ENCODE results near the gene KCNN4. TPM values are rescaled to one million over a fixed set of nuclear protein-coding genes. Genes with fewer than 3 reads are reported as not detected.
A peak's percentile ranks its signal among the peaks of the same experiment; 100 is the strongest.

KCNN4 gene
- total and polyA plus RNA-seq, 2 of the 13 experiments (the other 11 are each of a cell fraction or from before 2014, with no cell fraction given) = 0.13 to 0.25 TPM

DNA sequence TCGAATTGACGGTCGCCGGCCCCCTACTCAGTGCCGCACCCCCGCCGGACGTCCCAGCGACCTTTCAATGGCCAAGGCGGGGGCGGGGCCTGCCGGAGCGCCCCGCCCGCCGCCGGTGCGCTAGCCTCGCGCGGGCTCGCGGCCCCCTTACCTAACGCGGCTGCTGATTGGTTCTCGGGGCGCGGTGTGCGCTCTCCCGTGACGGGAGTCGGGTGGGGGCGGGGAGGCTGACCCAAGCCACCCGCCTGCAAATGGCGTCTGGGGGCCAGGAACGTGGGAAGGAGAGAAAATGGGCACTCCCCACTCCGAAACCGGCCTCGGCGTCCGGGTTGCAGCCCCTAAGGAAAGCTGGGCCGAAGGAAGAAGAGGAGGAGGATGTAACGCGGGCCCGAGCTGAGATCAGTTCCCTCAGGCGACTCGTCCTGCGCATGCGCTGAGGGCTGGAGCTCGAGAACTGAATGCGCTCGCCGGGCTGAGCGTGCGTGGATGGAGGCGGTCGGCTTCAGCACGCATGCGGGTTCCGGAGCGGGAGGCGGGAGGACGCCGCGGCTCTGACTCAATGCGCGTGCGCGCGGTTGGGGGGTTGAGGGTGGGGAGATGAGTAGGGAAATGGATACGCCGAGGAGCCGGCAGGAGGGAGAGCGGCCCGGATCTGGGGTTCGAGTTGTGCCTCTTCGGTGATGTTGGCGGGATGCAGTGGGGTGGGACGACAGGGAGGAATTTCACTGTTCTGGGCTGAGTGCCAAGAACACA is 26.1 kb downstream of the KCNN4 start, which contains the start of gene SMG9 (continued):
- no peak for TF ChIP-seq ZBTB49 (CRISPR knock-in tag; IDR thresholded peaks at IDR 0.05; ENCODE audit: borderline replicate concordance)
- no peak for TF ChIP-seq ZNF292 (CRISPR knock-in tag; IDR thresholded peaks at IDR 0.05; ENCODE audit: borderline replicate concordance, low read depth)
- no peak for TF ChIP-seq ARID2 (CRISPR knock-in tag; IDR thresholded peaks at IDR 0.05; ENCODE audit: borderline replicate concordance)
- TF ChIP-seq ZNF709 (CRISPR knock-in tag; IDR thresholded peaks at IDR 0.05) = peak; percentile 84; the same call in 1 of the 2 replicates
- TF ChIP-seq, protein P1, sequence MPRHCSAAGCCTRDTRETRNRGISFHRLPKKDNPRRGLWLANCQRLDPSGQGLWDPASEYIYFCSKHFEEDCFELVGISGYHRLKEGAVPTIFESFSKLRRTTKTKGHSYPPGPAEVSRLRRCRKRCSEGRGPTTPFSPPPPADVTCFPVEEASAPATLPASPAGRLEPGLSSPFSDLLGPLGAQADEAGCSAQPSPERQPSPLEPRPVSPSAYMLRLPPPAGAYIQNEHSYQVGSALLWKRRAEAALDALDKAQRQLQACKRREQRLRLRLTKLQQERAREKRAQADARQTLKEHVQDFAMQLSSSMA (CRISPR knock-in tag; IDR thresholded peaks at IDR 0.05) = no peak
- TF ChIP-seq, protein P2, sequence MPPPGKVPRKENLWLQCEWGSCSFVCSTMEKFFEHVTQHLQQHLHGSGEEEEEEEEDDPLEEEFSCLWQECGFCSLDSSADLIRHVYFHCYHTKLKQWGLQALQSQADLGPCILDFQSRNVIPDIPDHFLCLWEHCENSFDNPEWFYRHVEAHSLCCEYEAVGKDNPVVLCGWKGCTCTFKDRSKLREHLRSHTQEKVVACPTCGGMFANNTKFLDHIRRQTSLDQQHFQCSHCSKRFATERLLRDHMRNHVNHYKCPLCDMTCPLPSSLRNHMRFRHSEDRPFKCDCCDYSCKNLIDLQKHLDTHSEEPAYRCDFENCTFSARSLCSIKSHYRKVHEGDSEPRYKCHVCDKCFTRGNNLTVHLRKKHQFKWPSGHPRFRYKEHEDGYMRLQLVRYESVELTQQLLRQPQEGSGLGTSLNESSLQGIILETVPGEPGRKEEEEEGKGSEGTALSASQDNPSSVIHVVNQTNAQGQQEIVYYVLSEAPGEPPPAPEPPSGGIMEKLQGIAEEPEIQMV (CRISPR knock-in tag; IDR thresholded peaks at IDR 0.05; ENCODE audit: low read depth) = no peak
- TF ChIP-seq STAT5B (CRISPR knock-in tag; IDR thresholded peaks at IDR 0.05) = 0 out of 2 replicates have a peak, but pooled peaks have one; percentile 59
- no peak for TF ChIP-seq E2F5 (CRISPR knock-in tag; conservative IDR thresholded peaks at IDR 0.05)
- no peak for TF ChIP-seq ZNF143 (CRISPR knock-in tag; IDR thresholded peaks at IDR 0.05)
- TF ChIP-seq U2AF1 (optimal IDR thresholded peaks at IDR 0.05; ENCODE audit: low read depth, low read length) = no peak
- no peak for TF ChIP-seq KAT2B (IDR thresholded peaks at IDR 0.05; ENCODE audit: borderline replicate concordance, low read depth, low read length)
- peak; percentile 91 for TF ChIP-seq MYC (CRISPR knock-in tag; IDR thresholded peaks at IDR 0.05; ENCODE audit: borderline replicate concordance)
- TF ChIP-seq ZNF563 (CRISPR knock-in tag; IDR thresholded peaks at IDR 0.05) = no peak
- TF ChIP-seq GZF1 (CRISPR knock-in tag; IDR thresholded peaks at IDR 0.05) = peak; percentile 62; the same call in 1 of the 2 replicates
- peak; percentile 22; the same call in 1 of the 2 replicates for TF ChIP-seq HOXA5 (CRISPR knock-in tag; IDR thresholded peaks at IDR 0.05)
- TF ChIP-seq KLF16 (CRISPR knock-in tag; IDR thresholded peaks at IDR 0.05) = peak in 1 of 2 experiments; percentile 65; a peak in 2 of 4 replicates
- no peak for TF ChIP-seq DNMT3B (CRISPR knock-in tag; conservative IDR thresholded peaks at IDR 0.05)
- 0 out of 2 replicates have a peak, but pooled peaks have one; percentile 22 for TF ChIP-seq ZNF275 (CRISPR knock-in tag; IDR thresholded peaks at IDR 0.05; ENCODE audit: borderline replicate concordance)
- TF ChIP-seq PHF20 (CRISPR knock-in tag; IDR thresholded peaks at IDR 0.05) = peak; percentile 76
- 0 out of 2 replicates have a peak, but pooled peaks have one; percentile 55 for TF ChIP-seq BRCA1 (CRISPR knock-in tag; IDR thresholded peaks at IDR 0.05)
